OCI-LY1 (cell line): ENCODE measurements around the gene CTNNA3.

ENCODE experiments used
- H2AFZ ChIP-seq: fragments of 200-600 bp; sonication (generic), shearing (Covaris generic); 2 replicates; pipeline ENCODE4 v1.6.0; 2014; ENCODE audit warnings: antibody characterized with exemption, mild to moderate bottlenecking, low read length
- H3F3A ChIP-seq: fragments of 200-600 bp; sonication (generic), shearing (Covaris generic); 2 replicates; pipeline ENCODE4 v1.6.0; 2014; ENCODE audit warnings: mild to moderate bottlenecking, antibody characterized with exemption, low read length, moderate library complexity; ENCODE audit not compliant: insufficient read depth
- H3K27ac ChIP-seq: fragments of 200-600 bp; sonication (generic); 2 replicates; pipeline ENCODE4 v1.5.1; 2014; ENCODE audit warnings: low read length, mixed run types, mild to moderate bottlenecking, low read depth; ENCODE audit not compliant: poor library complexity, severe bottlenecking
- H3K27me3 ChIP-seq: fragments of 200-600 bp; sonication (generic); 2 replicates; pipeline ENCODE4 v1.6.0; 2014; ENCODE audit warnings: antibody characterized with exemption, mild to moderate bottlenecking, low read length, moderate library complexity; ENCODE audit not compliant: insufficient read depth
- H3K36me3 ChIP-seq: fragments of 200-600 bp; sonication (generic); 2 replicates; pipeline ENCODE4 v1.6.1; 2014; ENCODE audit warnings: mild to moderate bottlenecking, antibody characterized with exemption, low read length, moderate library complexity, mixed read lengths; ENCODE audit not compliant: insufficient read depth
- H3K4me1 ChIP-seq: fragments of 200-600 bp; sonication (generic); 2 replicates; pipeline ENCODE4 v1.5.1; 2014; ENCODE audit warnings: mild to moderate bottlenecking, low read length, moderate library complexity; ENCODE audit not compliant: insufficient read depth, severe bottlenecking
- H3K4me2 ChIP-seq: fragments of 200-600 bp; sonication (generic), shearing (Covaris generic); 2 replicates; pipeline ENCODE4 v1.6.1; 2014; ENCODE audit warnings: low read length
- H3K4me3 ChIP-seq: fragments of 200-600 bp; sonication (generic); 2 replicates; pipeline ENCODE4 v1.5.1; 2014; ENCODE audit warnings: low read length, low read depth, mild to moderate bottlenecking, mixed read lengths; ENCODE audit not compliant: poor library complexity, severe bottlenecking
- H3K79me2 ChIP-seq: fragments of 200-600 bp; shearing (Covaris generic); 2 replicates; pipeline ENCODE4 v1.6.1; 2016; ENCODE audit warnings: mixed run types, low read length, mixed read lengths; ENCODE audit not compliant: insufficient read depth
- H3K9ac ChIP-seq: fragments of 200-600 bp; sonication (generic), shearing (Covaris generic); 2 replicates; pipeline ENCODE4 v1.6.1; 2014; ENCODE audit warnings: mild to moderate bottlenecking, low read length, mixed read lengths
- H3K9me2 ChIP-seq: fragments of 200-600 bp; sonication (generic), shearing (Covaris generic); 2 replicates; pipeline ENCODE4 v1.6.1; 2014; ENCODE audit warnings: low read depth, mild to moderate bottlenecking, low read length, mixed read lengths
- H3K9me3 ChIP-seq: fragments of 200-600 bp; shearing (Covaris generic); 2 replicates; pipeline ENCODE4 v1.6.1; 2014; ENCODE audit warnings: low read length, mixed read lengths
- H4K20me1 ChIP-seq: fragments of 200-600 bp; sonication (generic), shearing (Covaris generic); 2 replicates; pipeline ENCODE4 v1.6.0; 2016; ENCODE audit warnings: mild to moderate bottlenecking, low read length; ENCODE audit not compliant: insufficient read depth
- EZH2 ChIP-seq: fragments of 200-600 bp; sonication (generic), shearing (Covaris generic); IDR thresholded peaks from 2 replicates; pipeline ENCODE4 v1.8.0; 2017; ENCODE audit warnings: borderline replicate concordance, mixed run types, mild to moderate bottlenecking, antibody characterized with exemption, low read length, moderate library complexity, mixed read lengths
- TF ChIP-seq, protein P1 (sequence below): fragments of 200-600 bp; sonication (generic), shearing (Covaris generic); IDR thresholded peaks from 2 replicates; pipeline ENCODE4 v1.5.1; 2017; ENCODE audit warnings: mild to moderate bottlenecking, antibody characterized with exemption, low read length, moderate library complexity, mixed read lengths

The CTNNA3 gene

DNA sequence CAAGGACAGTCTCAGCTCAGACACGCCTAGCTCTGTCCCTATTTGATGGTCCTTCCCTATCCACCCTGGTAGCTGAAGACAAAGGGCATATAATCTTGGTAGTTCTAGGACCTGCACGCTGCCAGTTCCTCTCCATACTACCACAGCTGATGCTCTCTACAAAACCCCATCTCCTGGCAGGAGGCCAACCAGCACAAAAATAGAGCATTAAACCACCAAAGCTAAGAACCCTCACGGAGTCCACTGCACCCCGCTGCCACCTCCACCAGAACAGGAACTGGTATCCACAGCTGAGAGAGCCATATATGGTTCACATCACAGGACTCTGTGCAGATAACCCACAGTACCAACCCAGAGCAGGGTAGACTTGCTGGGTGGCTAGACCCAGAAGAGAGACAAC is 470.8 kb downstream of the CTNNA3 start:
- Histone ChIP-seq H3K9ac (no peak overlapping the region), H3K9me2 (no peaks in the 10 kb centered on the region), H3K27ac (no peak overlapping the region), H3F3A (no peaks in the 10 kb centered on the region), H2AFZ (no peak overlapping the region), H4K20me1 (no peaks in the 10 kb centered on the region), H3K27me3 (no peaks in the 10 kb centered on the region), H3K4me1 (no peaks in the 10 kb centered on the region), H3K36me3 (no peaks in the 10 kb centered on the region), H3K4me2 (no peak overlapping the region), H3K9me3 (no peaks in the 10 kb centered on the region), H3K4me3 (no peak overlapping the region), H3K79me2 (no peaks in the 10 kb centered on the region)
- TF ChIP-seq, protein P1, sequence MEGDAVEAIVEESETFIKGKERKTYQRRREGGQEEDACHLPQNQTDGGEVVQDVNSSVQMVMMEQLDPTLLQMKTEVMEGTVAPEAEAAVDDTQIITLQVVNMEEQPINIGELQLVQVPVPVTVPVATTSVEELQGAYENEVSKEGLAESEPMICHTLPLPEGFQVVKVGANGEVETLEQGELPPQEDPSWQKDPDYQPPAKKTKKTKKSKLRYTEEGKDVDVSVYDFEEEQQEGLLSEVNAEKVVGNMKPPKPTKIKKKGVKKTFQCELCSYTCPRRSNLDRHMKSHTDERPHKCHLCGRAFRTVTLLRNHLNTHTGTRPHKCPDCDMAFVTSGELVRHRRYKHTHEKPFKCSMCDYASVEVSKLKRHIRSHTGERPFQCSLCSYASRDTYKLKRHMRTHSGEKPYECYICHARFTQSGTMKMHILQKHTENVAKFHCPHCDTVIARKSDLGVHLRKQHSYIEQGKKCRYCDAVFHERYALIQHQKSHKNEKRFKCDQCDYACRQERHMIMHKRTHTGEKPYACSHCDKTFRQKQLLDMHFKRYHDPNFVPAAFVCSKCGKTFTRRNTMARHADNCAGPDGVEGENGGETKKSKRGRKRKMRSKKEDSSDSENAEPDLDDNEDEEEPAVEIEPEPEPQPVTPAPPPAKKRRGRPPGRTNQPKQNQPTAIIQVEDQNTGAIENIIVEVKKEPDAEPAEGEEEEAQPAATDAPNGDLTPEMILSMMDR, result no peak
- TF ChIP-seq EZH2, result no peak

DNA sequence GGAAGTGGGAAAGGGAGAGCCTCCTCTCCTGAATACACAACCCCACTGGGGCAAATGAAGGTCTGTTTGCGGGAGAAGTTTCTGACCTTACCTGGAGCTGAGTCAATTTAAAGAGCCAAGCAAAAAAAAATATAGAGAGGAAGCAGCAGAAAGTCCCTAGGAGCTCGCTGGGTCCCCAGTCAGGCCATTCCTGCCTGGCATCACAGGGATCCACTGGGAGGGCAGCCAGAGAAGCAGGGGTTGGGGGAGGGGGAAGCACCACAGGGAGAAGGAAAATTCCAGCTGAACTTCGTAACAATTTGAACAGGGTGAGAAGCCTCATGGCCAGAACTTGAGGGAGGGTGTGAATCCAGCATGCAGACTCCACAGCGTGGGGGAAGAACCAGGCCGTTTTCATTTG is 471.4 kb downstream of the CTNNA3 start:
- Histone ChIP-seq H3K27ac (no peak overlapping the region), H4K20me1 (no peaks in the 10 kb centered on the region), H3K4me1 (no peaks in the 10 kb centered on the region), H3K36me3 (no peaks in the 10 kb centered on the region), H3F3A (no peaks in the 10 kb centered on the region), H3K4me2 (no peak overlapping the region), H3K27me3 (no peaks in the 10 kb centered on the region), H3K4me3 (no peak overlapping the region), H3K79me2 (no peaks in the 10 kb centered on the region), H3K9me2 (no peaks in the 10 kb centered on the region), H3K9ac (no peak overlapping the region), H2AFZ (no peak overlapping the region), H3K9me3 (no peaks in the 10 kb centered on the region)
- TF ChIP-seq, protein P1, result no peak
- no peak for TF ChIP-seq EZH2

DNA sequence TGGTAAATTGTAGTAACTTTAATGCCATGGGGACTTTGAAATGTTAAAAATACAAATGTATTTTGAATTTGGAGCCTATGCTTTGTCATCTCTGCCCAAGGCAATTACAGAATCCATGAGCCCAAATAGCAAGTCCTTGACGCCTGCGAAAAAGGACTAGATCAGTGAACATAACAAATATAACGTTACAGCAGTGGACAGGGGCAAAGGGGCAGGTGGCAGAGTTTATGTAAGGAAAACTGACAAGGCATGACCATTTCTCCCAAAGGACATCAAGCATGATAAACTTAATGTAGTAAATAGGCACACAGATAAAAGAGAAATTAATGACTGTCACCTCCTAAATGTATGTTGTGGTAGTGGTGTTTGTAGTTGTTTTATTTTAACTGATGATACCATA is 473.1 kb downstream of the CTNNA3 start:
- H3K79me2 ChIP-seq, result no peaks in the 10 kb centered on the region
- no peaks in the 10 kb centered on the region for H3K9me3 ChIP-seq
- H4K20me1 ChIP-seq, result no peaks in the 10 kb centered on the region
- no peak overlapping the region for H3K9ac ChIP-seq
- H3K27ac ChIP-seq, result no peak overlapping the region
- no peaks in the 10 kb centered on the region for H3K27me3 ChIP-seq
- no peaks in the 10 kb centered on the region for H3K9me2 ChIP-seq
- TF ChIP-seq, protein P1, result no peak
- TF ChIP-seq EZH2, result no peak
- H3K4me1 ChIP-seq, result no peaks in the 10 kb centered on the region
- no peaks in the 10 kb centered on the region for H3K36me3 ChIP-seq
- H3K4me2 ChIP-seq, result no peak overlapping the region
- no peak overlapping the region for H3K4me3 ChIP-seq
- no peak overlapping the region for H2AFZ ChIP-seq
- H3F3A ChIP-seq, result no peaks in the 10 kb centered on the region
